Measurements from ENCODE around the gene TCP11L2.

- TF ChIP-seq CTCF (conservative IDR thresholded peaks at IDR 0.05): no peak
- no peak for TF ChIP-seq ZFX (IDR thresholded peaks at IDR 0.05)
Measured at GRCh38 chr12:106387848-106388377, 85.4 kb downstream of the TCP11L2 start.

All from C4-2B (cell line).